Mesendoderm (in vitro differentiated cells): ENCODE measurements around the gene CCDC184.
A peak's percentile ranks its signal among the peaks of the same experiment; 100 is the strongest.
"Not testable (repeated sequence)": the region's sequence is repeated elsewhere in the genome, so short reads cannot be mapped to it uniquely, and the experiment has no call there.

Source experiments
- DNase-seq: peaks from one replicate; pipeline ENCODE4 v3.0.0; 2013
- H2AK5ac ChIP-seq: 2 replicates; pipeline ENCODE4 v1.6.1; 2013; ENCODE audit warnings: low read length, inconsistent platforms
- H2BK120ac ChIP-seq: 2 replicates; pipeline ENCODE4 v1.6.1; 2013; ENCODE audit warnings: low read depth, mild to moderate bottlenecking, low read length, moderate library complexity, mixed read lengths
- H2BK15ac ChIP-seq: replicated peaks from 2 replicates; pipeline ENCODE4 v1.6.1; 2013; ENCODE audit warnings: low read depth, mild to moderate bottlenecking, moderate library complexity
- H2BK5ac ChIP-seq: 2 replicates; pipeline ENCODE4 v1.6.1; 2013; ENCODE audit warnings: low read length, inconsistent platforms
- H3K18ac ChIP-seq: 2 replicates; pipeline ENCODE4 v1.6.1; 2013; ENCODE audit warnings: mild to moderate bottlenecking, low read length, mixed read lengths
- H3K23ac ChIP-seq: one replicate; pipeline ENCODE4 v1.6.1; 2013; ENCODE audit warnings: low read length
- H3K27ac ChIP-seq: 2 replicates; pipeline ENCODE4 v1.5.1; 2013; ENCODE audit warnings: low read depth, mild to moderate bottlenecking, inconsistent platforms, low read length, moderate library complexity
- H3K27me3 ChIP-seq: 2 replicates; pipeline ENCODE4 v1.6.1; 2013; ENCODE audit warnings: low read length, control low read depth, mild to moderate bottlenecking, inconsistent platforms; ENCODE audit not compliant: insufficient read depth, poor library complexity
- H3K36me3 ChIP-seq: 2 replicates; pipeline ENCODE4 v1.6.1; 2013; ENCODE audit warnings: low read length, inconsistent platforms; ENCODE audit not compliant: control insufficient read depth, insufficient read depth
- H3K4ac ChIP-seq: one replicate; pipeline ENCODE4 v1.6.1; 2013; ENCODE audit warnings: low read depth, mild to moderate bottlenecking, low read length, moderate library complexity
- H3K4me1 ChIP-seq: 2 replicates; pipeline ENCODE4 v1.6.1; 2013; ENCODE audit warnings: low read depth, low read length, inconsistent platforms; ENCODE audit not compliant: control insufficient read depth
- H3K4me2 ChIP-seq: 2 replicates; pipeline ENCODE4 v1.6.1; 2013; ENCODE audit warnings: low read length
- H3K4me3 ChIP-seq: 2 replicates; pipeline ENCODE4 v1.5.1; 2013; ENCODE audit warnings: mild to moderate bottlenecking, low read length
- H3K56ac ChIP-seq: one replicate; pipeline ENCODE4 v1.6.1; 2013; ENCODE audit warnings: low read length
- H3K79me1 ChIP-seq: 2 replicates; pipeline ENCODE4 v1.6.1; 2013; ENCODE audit warnings: low read length, inconsistent platforms
- H3K79me2 ChIP-seq: 2 replicates; pipeline ENCODE4 v1.6.1; 2013; ENCODE audit warnings: mild to moderate bottlenecking, low read length; ENCODE audit not compliant: control insufficient read depth, insufficient read depth
- H3K9ac ChIP-seq: 2 replicates; pipeline ENCODE4 v1.6.1; 2013; ENCODE audit warnings: low read length, inconsistent platforms
- H4K5ac ChIP-seq: one replicate; pipeline ENCODE4 v1.6.1; 2013; ENCODE audit warnings: low read length
- H4K8ac ChIP-seq: one replicate; pipeline ENCODE4 v1.6.1; 2013; ENCODE audit warnings: low read depth, mild to moderate bottlenecking, control low read depth, low read length, moderate library complexity
- WGBS: extraction: QIAGEN DNeasy Blood & Tissue Kit; methylation state at CpG from one replicate; pipeline ENCODE4 v1.1.7; 2013; ENCODE audit warnings: low lambda C conversion rate, missing lambda C conversion rate; ENCODE audit not compliant: insufficient coverage; ENCODE audit errors: extremely low coverage; 5-methylcytosine and 5-hydroxymethylcytosine counted together

The CCDC184 gene

GRCh38 chr12:48151103-48151771 is 32.2 kb upstream of the CCDC184 start:
- H3K23ac ChIP-seq = no peak overlapping the region
- no CpG with 5 or more reads among the region's 2 CpGs for WGBS
- H3K18ac ChIP-seq = no peak overlapping the region
- no peak overlapping the region for H4K5ac ChIP-seq
- H3K9ac ChIP-seq = no peak overlapping the region
- H3K56ac ChIP-seq = no peak overlapping the region
- H2AK5ac ChIP-seq = no peak overlapping the region
- H3K79me2 ChIP-seq = no peaks in the 10 kb centered on the region
- no peak overlapping the region for H3K4me2 ChIP-seq
- H2BK120ac ChIP-seq = no peak overlapping the region
- no peak overlapping the region for H2BK15ac ChIP-seq
- H3K4me3 ChIP-seq = no peak overlapping the region
- no peak overlapping the region for H3K27ac ChIP-seq
- no peak overlapping the region for H2BK5ac ChIP-seq
- no peak overlapping the region for H3K4ac ChIP-seq
- no peaks in the 10 kb centered on the region for H3K27me3 ChIP-seq
- H3K79me1 ChIP-seq = no peaks in the 10 kb centered on the region
- H3K4me1 ChIP-seq = no peaks in the 10 kb centered on the region
- H4K8ac ChIP-seq = no peak overlapping the region
- H3K36me3 ChIP-seq = peaks cover 1% of the 10 kb centered on the region
- DNase-seq = no peak

GRCh38 chr12:48155786-48156185 is 27.7 kb upstream of the CCDC184 start:
- H2BK120ac ChIP-seq, H3K27ac ChIP-seq, H3K36me3 ChIP-seq, H3K4me3 ChIP-seq, DNase-seq, H3K4me2 ChIP-seq, H3K4me1 ChIP-seq, H3K9ac ChIP-seq, H3K79me2 ChIP-seq, H3K23ac ChIP-seq, H2AK5ac ChIP-seq, H3K4ac ChIP-seq, H3K27me3 ChIP-seq, H3K18ac ChIP-seq, H4K5ac ChIP-seq, H4K8ac ChIP-seq, H3K56ac ChIP-seq, H3K79me1 ChIP-seq, H2BK15ac ChIP-seq, H2BK5ac ChIP-seq: not testable (repeated sequence)
- no CpG with 5 or more reads among the region's 5 CpGs for WGBS

- Histone ChIP-seq H4K5ac (no peak overlapping the region), H2BK120ac (no peak overlapping the region), H3K36me3 (no peaks in the 10 kb centered on the region), H3K27ac (no peak overlapping the region), H3K27me3 (no peaks in the 10 kb centered on the region), H2AK5ac (no peak overlapping the region), H3K56ac (peak overlapping the region; percentile 67), H3K23ac (no peak overlapping the region), H2BK5ac (no peak overlapping the region), H3K4ac (no peak overlapping the region), H2BK15ac (no peak overlapping the region), H3K4me2 (peak overlapping the region; percentile 17), H3K4me3 (peak overlapping the region; percentile 56), H3K79me1 (no peaks in the 10 kb centered on the region), H3K79me2 (no peaks in the 10 kb centered on the region), H3K18ac (no peak overlapping the region), H3K9ac (peak overlapping the region; percentile 47), H3K4me1 (peaks cover 3% of the 10 kb centered on the region), H4K8ac (no peak overlapping the region)
- WGBS = no CpG with 5 or more reads among the region's 8 CpGs
- DNase-seq = peak; percentile 5
These were observed 26.8 kb upstream of the CCDC184 start for GRCh38 chr12:48156652-48157017.

GRCh38 chr12:48157018-48157888 is 26.2 kb upstream of the CCDC184 start, which contains the start of gene ASB8:
TSS of gene ASB8 (minus strand) at chr12:48157515. CDS start at chr12:48153496, 4,019 bp downstream.
- DNase-seq = peak; percentile 99
- Histone ChIP-seq H3K4me2 (peak within 1 kb of the TSS; percentile 58), H3K4me1 (peaks cover 3% of the 10 kb centered on the region), H2BK120ac (no peak within 1 kb of the TSS), H4K8ac (no peak within 1 kb of the TSS), H3K27me3 (no peaks in the 10 kb centered on the region), H3K27ac (no peak within 1 kb of the TSS), H3K4ac (no peak within 1 kb of the TSS), H3K36me3 (no peaks in the 10 kb centered on the region), H3K18ac (no peak within 1 kb of the TSS), H3K4me3 (peak within 1 kb of the TSS; percentile 56), H3K79me1 (no peaks in the 10 kb centered on the region), H3K23ac (no peak within 1 kb of the TSS), H2BK15ac (no peak within 1 kb of the TSS), H2BK5ac (no peak within 1 kb of the TSS), H4K5ac (peak within 1 kb of the TSS; percentile 68), H2AK5ac (peak within 1 kb of the TSS; percentile 14), H3K56ac (peak within 1 kb of the TSS; percentile 79), H3K79me2 (no peaks in the 10 kb centered on the region), H3K9ac (peak within 1 kb of the TSS; percentile 77)
- WGBS = no CpG with 5 or more reads among the region's 56 CpGs

GRCh38 chr12:48157889-48158370 is 25.5 kb upstream of the CCDC184 start:
- Histone ChIP-seq H3K79me2 (no peaks in the 10 kb centered on the region), H3K9ac (peak overlapping the region; percentile 77), H3K27ac (no peak overlapping the region), H2BK120ac (no peak overlapping the region), H3K4me1 (peaks cover 3% of the 10 kb centered on the region), H3K36me3 (no peaks in the 10 kb centered on the region), H4K8ac (no peak overlapping the region), H3K4me2 (peak overlapping the region; percentile 58), H2BK5ac (no peak overlapping the region), H2AK5ac (peak overlapping the region; percentile 14), H3K27me3 (no peaks in the 10 kb centered on the region), H3K4ac (no peak overlapping the region), H3K56ac (peak overlapping the region; percentile 79), H3K79me1 (no peaks in the 10 kb centered on the region), H2BK15ac (no peak overlapping the region), H3K4me3 (no peak overlapping the region), H3K18ac (no peak overlapping the region), H3K23ac (no peak overlapping the region), H4K5ac (peak overlapping the region; percentile 68)
- no peak for DNase-seq
- WGBS = no CpG with 5 or more reads among the region's 3 CpGs
